ENCODE measurements around the gene GABRB2. TPM values are rescaled to one million over a fixed set of nuclear protein-coding genes. Genes with fewer than 3 reads are reported as not detected.

The GABRB2 gene
- total and polyA plus RNA-seq, 2 experiments from 2014 or later, result 1.8 to 3.6 TPM

- Histone ChIP-seq H3K9me3 (ENCODE audit: low read depth) (no peaks in the 10 kb centered on the region), H3K27me3 (peaks cover 58% of the 10 kb centered on the region), H3K27ac (no peak overlapping the region), H3K4me1 (ENCODE audit: low read depth) (peaks cover 5% of the 10 kb centered on the region), H3K36me3 (no peaks in the 10 kb centered on the region), H3K4me3 (peak overlapping the region; percentile 51)
- peak in 1 of 2 donors; percentile 11 for DNase-seq (ENCODE audit: low read depth in 1 of 2, low spot score in 1 of 2)
- TF ChIP-seq, protein P1, sequence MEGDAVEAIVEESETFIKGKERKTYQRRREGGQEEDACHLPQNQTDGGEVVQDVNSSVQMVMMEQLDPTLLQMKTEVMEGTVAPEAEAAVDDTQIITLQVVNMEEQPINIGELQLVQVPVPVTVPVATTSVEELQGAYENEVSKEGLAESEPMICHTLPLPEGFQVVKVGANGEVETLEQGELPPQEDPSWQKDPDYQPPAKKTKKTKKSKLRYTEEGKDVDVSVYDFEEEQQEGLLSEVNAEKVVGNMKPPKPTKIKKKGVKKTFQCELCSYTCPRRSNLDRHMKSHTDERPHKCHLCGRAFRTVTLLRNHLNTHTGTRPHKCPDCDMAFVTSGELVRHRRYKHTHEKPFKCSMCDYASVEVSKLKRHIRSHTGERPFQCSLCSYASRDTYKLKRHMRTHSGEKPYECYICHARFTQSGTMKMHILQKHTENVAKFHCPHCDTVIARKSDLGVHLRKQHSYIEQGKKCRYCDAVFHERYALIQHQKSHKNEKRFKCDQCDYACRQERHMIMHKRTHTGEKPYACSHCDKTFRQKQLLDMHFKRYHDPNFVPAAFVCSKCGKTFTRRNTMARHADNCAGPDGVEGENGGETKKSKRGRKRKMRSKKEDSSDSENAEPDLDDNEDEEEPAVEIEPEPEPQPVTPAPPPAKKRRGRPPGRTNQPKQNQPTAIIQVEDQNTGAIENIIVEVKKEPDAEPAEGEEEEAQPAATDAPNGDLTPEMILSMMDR (IDR thresholded peaks at IDR 0.05; ENCODE audit: low read depth, low read length), result no peak
Observed at GRCh38 chr5:161546095-161546469, 443 bp downstream of the GABRB2 start.

- Histone ChIP-seq H3K9me3 (ENCODE audit: low read depth) (no peaks in the 10 kb centered on the region), H3K27ac (no peak overlapping the region), H3K27me3 (peaks cover 58% of the 10 kb centered on the region), H3K36me3 (no peaks in the 10 kb centered on the region), H3K4me1 (ENCODE audit: low read depth) (peaks cover 5% of the 10 kb centered on the region), H3K4me3 (peak overlapping the region; percentile 51)
- no peak for DNase-seq (ENCODE audit: low read depth in 1 of 2, low spot score in 1 of 2)
- TF ChIP-seq, protein P1 (IDR thresholded peaks at IDR 0.05; ENCODE audit: low read depth, low read length), result no peak
Observed at GRCh38 chr5:161545344-161546094, 1.0 kb downstream of the GABRB2 start.

DNA sequence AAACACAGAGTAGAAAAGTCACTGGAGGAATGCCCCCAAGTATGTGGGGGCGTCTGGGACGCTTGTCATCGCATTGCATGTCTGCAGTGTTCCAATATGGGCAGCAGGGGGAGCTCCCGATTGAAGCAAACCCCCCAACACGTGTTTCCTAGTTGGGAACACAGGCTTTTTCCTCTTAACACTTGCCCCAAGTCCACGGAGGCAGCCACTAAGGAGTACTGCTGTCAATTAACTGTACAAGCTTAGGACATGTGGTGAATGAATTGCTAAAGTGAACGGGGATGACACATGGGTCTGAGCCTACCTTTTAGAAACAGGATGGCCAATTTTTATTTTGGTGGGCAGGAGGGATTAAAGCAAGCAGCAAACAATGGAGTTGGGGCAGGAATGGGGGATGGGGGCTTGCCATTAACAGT is 2.2 kb downstream of the GABRB2 start:
- Histone ChIP-seq H3K27me3 (peaks cover 52% of the 10 kb centered on the region), H3K27ac (no peak overlapping the region), H3K4me1 (ENCODE audit: low read depth) (peaks cover 5% of the 10 kb centered on the region), H3K9me3 (ENCODE audit: low read depth) (no peaks in the 10 kb centered on the region), H3K4me3 (no peak overlapping the region), H3K36me3 (no peaks in the 10 kb centered on the region)
- TF ChIP-seq, protein P1 (IDR thresholded peaks at IDR 0.05; ENCODE audit: low read depth, low read length), result peak; percentile 87
- DNase-seq (ENCODE audit: low read depth in 1 of 2, low spot score in 1 of 2), result peak; percentile 64 to 69

- no peak overlapping the region for H3K27ac ChIP-seq
- H3K9me3 ChIP-seq (ENCODE audit: low read depth), result no peaks in the 10 kb centered on the region
- no peaks in the 10 kb centered on the region for H3K4me1 ChIP-seq (ENCODE audit: low read depth)
- H3K36me3 ChIP-seq, result no peaks in the 10 kb centered on the region
- TF ChIP-seq, protein P1 (IDR thresholded peaks at IDR 0.05; ENCODE audit: low read depth, low read length), result no peak
- peaks cover 11% of the 10 kb centered on the region for H3K27me3 ChIP-seq
- no peak for DNase-seq (ENCODE audit: low read depth in 1 of 2, low spot score in 1 of 2)
- no peak overlapping the region for H3K4me3 ChIP-seq
Observed at GRCh38 chr5:161539016-161539415, 7.5 kb downstream of the GABRB2 start.

DNA sequence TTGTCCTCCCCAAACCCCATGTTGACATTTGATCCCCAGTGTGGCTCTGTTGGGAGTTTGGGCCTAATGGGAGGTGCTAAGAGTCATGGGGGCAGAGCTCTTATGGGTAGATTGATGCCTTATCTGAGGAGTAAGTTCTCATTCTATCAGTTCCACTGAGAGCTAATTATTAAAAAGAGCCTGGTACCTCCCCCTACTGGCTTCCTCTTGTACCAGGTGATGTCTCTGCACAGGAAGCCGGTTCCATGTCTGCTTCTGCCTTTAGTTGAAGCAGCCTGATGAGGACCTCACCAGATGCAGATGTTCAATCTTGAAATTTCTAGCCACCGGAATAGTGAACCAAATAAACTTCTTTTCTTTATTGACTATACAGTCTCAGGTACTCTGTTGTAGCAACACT is 10.8 kb downstream of the GABRB2 start:
- Histone ChIP-seq H3K27me3 (no peaks in the 10 kb centered on the region), H3K27ac (no peak overlapping the region), H3K4me3 (no peak overlapping the region), H3K9me3 (ENCODE audit: low read depth) (no peaks in the 10 kb centered on the region), H3K4me1 (ENCODE audit: low read depth) (no peaks in the 10 kb centered on the region), H3K36me3 (no peaks in the 10 kb centered on the region)
- DNase-seq (ENCODE audit: low read depth in 1 of 2, low spot score in 1 of 2), result peak in 1 of 2 donors; percentile 35
- TF ChIP-seq, protein P1 (IDR thresholded peaks at IDR 0.05; ENCODE audit: low read depth, low read length), result no peak

Measured in cardiac muscle cell (in vitro differentiated cells and primary cell).